ENCODE results near the gene TRIM26.
"Not testable (repeated sequence)": the region's sequence is repeated elsewhere in the genome, so short reads cannot be mapped to it uniquely, and the experiment has no call there.

TRIM26 gene

DNA sequence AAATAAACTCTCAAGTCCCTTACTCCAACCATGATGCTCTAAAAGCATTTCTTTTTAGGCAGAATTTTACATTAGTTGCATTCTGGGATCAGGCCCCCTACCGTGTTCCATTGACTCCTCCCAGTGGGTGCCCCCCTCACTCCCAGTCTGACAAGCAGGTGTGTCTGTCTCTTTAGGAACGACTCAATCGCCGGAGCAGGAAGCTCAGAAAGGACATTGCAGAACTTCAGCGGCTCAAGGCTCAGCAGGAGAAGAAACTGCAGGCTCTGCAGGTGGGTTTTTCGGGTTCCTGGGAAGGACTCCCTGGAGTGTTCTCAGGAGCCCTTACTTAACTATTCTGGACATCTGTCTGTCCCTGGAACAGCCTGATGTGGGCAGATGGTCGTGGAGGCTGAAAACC, 67.4 kb downstream of the TRIM26 start:
- no peak for FAIRE-seq
- TF ChIP-seq, protein P1, sequence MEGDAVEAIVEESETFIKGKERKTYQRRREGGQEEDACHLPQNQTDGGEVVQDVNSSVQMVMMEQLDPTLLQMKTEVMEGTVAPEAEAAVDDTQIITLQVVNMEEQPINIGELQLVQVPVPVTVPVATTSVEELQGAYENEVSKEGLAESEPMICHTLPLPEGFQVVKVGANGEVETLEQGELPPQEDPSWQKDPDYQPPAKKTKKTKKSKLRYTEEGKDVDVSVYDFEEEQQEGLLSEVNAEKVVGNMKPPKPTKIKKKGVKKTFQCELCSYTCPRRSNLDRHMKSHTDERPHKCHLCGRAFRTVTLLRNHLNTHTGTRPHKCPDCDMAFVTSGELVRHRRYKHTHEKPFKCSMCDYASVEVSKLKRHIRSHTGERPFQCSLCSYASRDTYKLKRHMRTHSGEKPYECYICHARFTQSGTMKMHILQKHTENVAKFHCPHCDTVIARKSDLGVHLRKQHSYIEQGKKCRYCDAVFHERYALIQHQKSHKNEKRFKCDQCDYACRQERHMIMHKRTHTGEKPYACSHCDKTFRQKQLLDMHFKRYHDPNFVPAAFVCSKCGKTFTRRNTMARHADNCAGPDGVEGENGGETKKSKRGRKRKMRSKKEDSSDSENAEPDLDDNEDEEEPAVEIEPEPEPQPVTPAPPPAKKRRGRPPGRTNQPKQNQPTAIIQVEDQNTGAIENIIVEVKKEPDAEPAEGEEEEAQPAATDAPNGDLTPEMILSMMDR (IDR thresholded peaks at IDR 0.05; ENCODE audit: insufficient read depth, missing control alignments): no peak

DNA sequence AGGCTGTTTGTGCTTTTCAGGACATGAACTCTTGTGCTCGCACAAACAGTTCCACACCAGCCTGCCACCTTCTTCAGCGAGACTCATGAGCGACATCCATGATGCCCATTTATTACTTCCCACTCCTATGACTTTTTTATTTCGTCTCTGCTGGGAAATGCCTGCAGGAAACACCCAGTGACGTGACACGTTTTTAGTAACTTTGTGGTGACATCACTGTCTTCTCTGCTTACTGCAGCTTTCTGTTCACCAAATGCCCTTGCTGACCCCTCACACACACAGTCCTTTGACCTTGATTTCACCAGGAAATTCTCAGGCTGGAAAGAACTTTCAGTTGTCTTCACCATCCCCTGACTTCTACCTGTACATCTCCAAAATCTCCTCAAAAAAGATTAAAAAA, 68.4 kb downstream of the TRIM26 start:
- DNase-seq (ENCODE audit: insufficient read length, low spot score) (no peak), FAIRE-seq (no peak)
- TF ChIP-seq, protein P1 (IDR thresholded peaks at IDR 0.05; ENCODE audit: insufficient read depth, missing control alignments): no peak

More for the DNA sequence above, 67.4 kb downstream of the TRIM26 start:
- no peak for DNase-seq (ENCODE audit: insufficient read length, low spot score)

DNA sequence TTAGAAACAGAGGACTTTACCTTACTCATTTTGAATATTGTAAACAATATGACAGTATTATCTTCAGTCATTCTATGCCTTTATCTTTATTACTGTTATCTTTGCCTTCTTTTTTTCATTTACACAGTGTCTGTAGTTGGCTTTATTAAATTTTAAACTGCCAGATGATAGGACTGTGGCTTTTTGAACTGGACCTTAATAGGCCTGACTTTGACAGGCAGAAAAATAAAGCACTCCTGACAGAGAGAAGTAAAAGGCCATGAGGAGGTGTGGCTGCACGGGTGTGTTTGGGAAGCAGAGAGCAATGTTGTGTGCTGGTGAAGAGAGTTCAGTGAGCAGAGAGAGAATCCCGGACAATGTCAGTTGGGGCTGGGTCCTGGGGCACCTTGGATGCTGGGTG, 69.4 kb downstream of the TRIM26 start:
- DNase-seq (ENCODE audit: insufficient read length, low spot score) (no peak), FAIRE-seq (no peak)
- TF ChIP-seq, protein P1 (IDR thresholded peaks at IDR 0.05; ENCODE audit: insufficient read depth, missing control alignments): no peak

DNA sequence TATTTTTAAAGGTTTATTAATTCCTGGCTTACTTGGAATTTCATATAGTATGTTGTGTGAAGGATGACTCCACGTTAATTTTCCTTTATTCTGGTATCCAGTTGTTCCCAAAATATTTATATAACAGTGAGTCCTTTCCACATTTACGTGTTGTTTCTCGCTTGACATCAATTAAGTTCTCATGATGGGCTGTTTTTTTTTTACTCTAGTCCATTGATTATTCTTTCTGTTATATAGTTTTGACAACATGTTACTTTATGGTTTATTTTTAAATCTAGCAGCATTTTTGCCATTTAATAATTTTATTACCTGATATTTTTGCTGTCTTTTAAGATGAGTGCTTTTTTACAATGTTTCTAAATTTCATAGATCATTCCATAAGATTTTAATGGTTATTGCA, 70.5 kb downstream of the TRIM26 start:
- DNase-seq (ENCODE audit: insufficient read length, low spot score) (no peak), FAIRE-seq (no peak)
- TF ChIP-seq, protein P1 (IDR thresholded peaks at IDR 0.05; ENCODE audit: insufficient read depth, missing control alignments): no peak

DNA sequence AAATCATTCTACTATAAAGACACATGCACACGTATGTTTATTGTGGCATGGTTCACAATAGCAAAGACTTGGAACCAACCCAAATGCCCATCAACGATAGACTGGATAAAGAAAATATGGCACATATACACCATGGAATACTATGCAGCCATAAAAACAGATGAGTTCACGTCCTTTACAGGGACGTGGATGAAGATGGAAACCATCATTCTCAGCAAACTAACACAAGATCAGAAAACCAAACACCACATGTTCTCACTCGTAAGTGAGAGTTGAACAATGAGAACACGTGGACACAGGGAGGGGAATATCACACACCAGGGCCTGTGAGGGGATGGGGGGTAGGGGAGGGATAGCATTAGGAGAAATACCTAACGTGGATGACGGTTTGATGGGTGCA, 73.0 kb downstream of the TRIM26 start:
- not testable (repeated sequence) for FAIRE-seq; DNase-seq (ENCODE audit: insufficient read length, low spot score)

DNA sequence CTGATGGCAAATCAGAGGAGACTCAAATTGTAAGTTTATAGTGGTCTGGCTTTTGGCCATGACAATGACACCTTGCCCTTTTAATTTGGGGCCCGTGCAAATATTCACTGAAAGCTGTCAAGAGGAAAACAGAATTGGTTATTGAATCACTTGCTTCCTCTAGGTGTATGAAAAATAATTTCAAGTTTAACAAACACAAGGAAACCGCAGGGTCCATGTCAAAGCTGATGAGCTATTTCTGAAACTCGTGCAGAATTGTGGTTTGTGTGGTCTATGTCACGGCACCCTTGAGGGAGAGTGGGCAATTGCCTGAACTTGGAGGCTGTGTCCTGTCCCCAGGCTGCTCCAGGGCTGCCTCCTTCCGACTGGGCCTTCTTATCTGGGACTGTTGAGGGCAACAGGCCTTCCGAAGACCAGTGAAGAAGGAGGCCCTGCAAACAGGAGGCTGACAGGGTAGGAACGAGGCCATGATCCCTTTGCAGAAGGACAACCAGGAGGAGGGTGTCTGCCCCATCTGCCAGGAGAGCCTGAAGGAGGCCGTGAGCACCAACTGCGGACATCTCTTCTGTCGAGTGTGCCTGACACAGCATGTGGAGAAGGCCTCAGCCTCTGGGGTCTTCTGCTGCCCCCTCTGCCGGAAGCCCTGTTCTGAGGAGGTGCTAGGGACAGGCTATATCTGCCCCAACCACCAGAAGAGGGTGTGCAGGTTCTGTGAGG, 76.5 kb downstream of the TRIM26 start:
- FAIRE-seq: no peak
- TF ChIP-seq, protein P1 (IDR thresholded peaks at IDR 0.05; ENCODE audit: insufficient read depth, missing control alignments): no peak
- no peak for DNase-seq (ENCODE audit: insufficient read length, low spot score)

DNA sequence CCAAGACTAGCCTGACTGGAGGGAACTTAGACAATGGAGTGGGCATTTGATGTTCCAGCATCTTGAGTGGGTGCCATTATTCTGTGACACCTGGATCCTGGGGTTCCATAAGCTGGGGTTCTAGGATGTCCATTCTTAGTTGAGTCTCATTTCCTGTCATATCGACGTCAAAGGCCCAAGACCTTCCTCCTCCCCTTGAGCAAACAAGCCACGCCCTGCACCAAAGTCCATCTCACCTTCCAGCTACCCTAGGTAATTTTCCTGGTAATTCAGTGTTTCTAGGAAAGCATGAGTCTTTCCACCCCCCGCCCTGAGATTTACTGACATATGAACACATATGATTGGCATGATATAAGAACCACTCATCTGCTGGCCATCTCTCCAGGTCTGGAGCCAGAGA, 77.4 kb downstream of the TRIM26 start, which contains the start of gene TRIM40:
Gene TRIM40, plus strand, starts transcription at position 384 of the 400 bp plus-strand sequence. CDS start 897 bp downstream, outside the sequence.
- DNase-seq (ENCODE audit: insufficient read length, low spot score): no peak
- TF ChIP-seq, protein P1 (IDR thresholded peaks at IDR 0.05; ENCODE audit: insufficient read depth, missing control alignments): no peak
- FAIRE-seq: no peak
